AG09319 (cell line): ENCODE measurements around the gene SRPK3.

Source experiments
- DNase-seq: peaks from one replicate; pipeline ENCODE4 v3.0.0-alpha.2; 2010; ENCODE audit warnings: low read depth; ENCODE audit errors: extremely low read depth
- TF ChIP-seq, protein P1 (sequence below): IDR thresholded peaks from 2 replicates; pipeline ENCODE4 v1.5.1; 2011; ENCODE audit warnings: low read depth, mild to moderate bottlenecking, inconsistent platforms, low read length, moderate library complexity

The SRPK3 gene

DNA sequence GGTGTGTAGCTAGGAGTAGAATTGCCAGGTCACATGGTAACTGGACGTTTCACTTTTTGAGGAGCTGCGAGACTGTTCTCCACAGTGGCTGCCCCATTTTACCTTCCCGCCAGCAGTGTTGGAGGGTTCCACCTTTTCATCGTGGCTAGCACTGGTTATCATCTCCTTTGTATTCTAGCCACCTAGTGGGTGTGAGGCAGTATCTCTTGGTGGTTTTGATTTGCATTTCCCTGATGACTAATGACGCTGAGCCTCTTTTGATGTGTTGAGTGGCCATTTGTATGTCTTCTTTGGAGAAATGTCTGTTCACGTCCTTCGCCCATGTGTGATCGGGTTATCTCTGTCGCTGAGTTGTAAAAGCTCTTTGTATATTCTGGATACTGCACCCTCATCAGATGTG is 45.6 kb upstream of the SRPK3 start:
- DNase-seq = no peak
- TF ChIP-seq, protein P1, sequence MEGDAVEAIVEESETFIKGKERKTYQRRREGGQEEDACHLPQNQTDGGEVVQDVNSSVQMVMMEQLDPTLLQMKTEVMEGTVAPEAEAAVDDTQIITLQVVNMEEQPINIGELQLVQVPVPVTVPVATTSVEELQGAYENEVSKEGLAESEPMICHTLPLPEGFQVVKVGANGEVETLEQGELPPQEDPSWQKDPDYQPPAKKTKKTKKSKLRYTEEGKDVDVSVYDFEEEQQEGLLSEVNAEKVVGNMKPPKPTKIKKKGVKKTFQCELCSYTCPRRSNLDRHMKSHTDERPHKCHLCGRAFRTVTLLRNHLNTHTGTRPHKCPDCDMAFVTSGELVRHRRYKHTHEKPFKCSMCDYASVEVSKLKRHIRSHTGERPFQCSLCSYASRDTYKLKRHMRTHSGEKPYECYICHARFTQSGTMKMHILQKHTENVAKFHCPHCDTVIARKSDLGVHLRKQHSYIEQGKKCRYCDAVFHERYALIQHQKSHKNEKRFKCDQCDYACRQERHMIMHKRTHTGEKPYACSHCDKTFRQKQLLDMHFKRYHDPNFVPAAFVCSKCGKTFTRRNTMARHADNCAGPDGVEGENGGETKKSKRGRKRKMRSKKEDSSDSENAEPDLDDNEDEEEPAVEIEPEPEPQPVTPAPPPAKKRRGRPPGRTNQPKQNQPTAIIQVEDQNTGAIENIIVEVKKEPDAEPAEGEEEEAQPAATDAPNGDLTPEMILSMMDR = no peak

DNA sequence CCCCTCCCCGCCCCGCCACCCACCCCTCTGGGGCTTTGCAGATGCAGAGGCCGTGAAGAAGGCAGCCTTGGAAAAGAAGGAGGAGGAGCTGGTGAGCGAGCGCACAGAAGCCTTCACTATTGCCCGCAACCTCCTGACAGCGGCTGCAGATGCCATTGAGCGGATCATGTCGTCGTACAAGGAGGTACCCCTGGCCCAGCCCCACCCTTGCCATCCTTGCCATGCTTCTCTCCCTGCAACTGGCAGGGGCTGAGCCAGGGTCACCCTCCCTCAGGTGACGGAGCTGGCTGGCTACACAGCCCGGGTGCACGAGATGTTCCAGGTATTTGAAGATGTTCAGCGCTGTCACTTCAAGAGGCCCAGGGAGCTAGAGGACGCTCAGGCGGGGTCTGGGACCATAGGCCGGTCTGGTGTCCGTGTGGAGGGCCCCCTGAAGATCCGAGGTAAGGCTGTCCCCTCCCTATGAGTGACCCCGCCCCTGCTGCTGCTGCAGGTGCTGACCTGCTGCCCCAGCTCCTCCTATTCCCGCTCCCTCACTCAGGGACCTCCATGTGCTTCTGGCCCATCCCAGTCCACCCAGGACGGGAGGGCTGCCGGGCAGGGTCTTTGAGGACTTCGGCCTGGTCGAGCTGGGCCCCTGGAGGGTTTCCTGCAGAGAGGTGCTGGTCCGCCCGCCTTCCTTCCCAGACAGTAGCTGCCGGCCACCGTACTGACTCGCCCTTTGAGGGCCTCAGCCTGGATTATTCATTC is 44.6 kb upstream of the SRPK3 start:
- no peak for DNase-seq
- TF ChIP-seq, protein P1 = no peak

DNA sequence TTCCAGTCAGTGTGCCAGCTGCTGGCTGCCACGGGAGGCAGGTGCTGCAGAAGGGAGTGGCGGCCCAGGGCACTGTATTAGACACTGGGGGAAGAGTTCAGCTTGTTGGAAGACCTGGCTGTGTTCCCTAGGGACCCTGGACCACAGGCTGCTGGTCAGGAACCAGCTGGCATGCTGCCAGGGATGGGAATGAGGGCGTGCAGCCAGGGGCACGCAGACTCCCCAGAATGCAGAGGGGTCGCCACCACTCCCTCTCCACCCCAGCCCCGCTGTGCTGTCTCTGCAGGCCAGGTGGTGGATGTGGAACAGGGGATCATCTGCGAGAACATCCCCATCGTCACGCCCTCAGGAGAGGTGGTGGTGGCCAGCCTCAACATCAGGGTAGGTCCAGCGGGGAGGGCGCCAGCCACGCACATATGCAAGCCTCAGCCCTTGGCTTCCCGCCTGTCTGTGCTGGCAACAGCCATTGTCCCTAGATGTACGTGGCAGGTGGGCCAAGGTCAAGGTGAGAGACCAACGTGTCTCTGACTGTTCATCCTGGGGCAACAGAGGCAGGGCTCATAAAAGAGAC is 43.9 kb upstream of the SRPK3 start:
- TF ChIP-seq, protein P1 = no peak
- no peak for DNase-seq

DNA sequence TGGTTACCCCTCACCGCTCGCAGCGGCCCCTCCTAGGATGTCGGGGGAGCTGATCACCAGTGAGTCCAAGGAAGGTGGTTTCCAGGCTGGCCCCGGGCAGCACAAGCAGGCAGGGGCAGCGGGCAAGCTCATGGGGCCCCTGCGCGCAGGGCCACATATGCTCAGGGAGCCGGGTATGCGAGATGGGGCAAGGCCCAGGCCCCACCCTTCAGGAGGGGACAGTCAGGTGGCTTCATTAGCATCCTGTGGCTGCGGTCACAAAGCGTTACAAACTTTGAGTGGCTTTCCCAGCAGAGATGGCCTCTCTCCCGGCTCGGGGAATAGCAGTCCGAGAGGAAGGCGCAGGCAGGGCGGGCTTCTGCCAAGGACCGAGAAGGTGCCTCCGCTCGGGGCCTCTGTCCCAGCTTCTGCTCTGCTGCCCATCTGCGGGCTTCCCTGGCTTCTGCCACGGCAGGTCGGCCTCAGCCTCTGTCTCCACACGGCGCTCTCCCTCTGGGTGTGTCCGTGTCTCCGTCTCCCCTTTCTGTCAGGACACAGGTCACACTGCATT is 42.7 kb upstream of the SRPK3 start:
- TF ChIP-seq, protein P1 = no peak

DNA sequence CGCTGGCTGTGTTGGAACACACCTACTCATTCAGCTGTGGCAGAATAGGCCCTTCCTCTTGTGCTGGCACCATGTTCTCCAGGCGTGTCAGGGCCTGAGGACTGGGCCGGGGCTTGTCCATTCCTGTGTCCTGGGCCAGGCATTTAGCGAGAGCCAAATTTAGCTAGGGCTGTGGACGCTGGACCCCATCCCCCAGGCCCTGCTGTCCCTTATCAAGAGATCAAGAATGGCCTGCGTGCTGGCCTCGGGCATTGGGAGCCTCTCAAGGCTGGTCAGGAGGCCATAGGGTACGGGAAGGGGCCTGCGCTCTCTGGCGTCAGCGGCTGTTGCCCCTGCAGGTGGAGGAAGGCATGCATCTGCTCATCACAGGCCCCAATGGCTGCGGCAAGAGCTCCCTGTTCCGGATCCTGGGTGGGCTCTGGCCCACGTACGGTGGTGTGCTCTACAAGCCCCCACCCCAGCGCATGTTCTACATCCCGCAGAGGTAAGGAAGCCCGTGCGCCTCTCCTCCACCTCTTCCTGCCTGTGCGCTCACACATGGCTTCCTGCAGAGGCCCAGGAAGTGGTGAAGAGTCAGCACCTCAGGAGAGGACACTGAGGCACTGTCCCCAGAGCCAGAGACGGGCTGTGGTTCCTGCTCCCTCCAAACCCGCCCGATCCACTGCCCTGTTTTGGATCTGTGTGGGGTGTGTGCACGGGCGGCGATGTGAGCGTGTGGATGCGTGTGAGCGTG is 40.9 kb upstream of the SRPK3 start:
- TF ChIP-seq, protein P1 = no peak

More for the DNA sequence above, 42.7 kb upstream of the SRPK3 start:
- DNase-seq = no peak

DNA sequence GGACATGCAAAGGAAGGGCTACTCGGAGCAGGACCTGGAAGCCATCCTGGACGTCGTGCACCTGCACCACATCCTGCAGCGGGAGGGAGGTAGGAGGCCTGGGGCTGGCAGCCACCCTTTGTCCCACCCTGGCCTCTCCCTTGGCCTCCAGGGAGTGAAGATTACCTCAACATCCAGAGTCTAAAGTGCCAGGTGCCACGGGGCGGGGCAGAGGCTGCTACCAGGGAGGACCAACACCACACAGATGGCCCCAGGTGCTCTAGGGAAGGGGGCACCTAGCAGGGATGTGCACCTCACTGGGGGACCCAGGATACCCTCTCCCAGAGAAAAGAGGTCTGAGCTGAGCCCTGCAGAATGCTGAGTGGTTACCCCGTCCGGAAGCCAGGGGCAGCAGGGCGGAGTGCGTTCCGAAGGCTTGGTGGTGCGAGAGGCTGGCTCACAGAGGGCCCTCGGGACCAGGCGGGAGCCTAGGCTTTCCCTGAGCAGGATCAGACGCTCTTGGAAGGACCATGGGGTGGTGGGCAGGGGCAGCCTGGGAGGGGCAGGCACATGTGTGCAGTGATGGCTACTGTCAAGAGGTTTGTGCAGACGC is 40.1 kb upstream of the SRPK3 start:
- TF ChIP-seq, protein P1 = no peak
- DNase-seq = no peak

More for the DNA sequence above, 40.9 kb upstream of the SRPK3 start:
- DNase-seq = no peak
